HG02588 (cell line): ENCODE data around the gene PXYLP1.

ENCODE experiments used
- ATAC-seq: cut with Tn5 transposase; IDR thresholded peaks from one replicate; pipeline ENCODE4 v1.9.1; 2021; ENCODE audit warnings: mild to moderate bottlenecking, moderate library complexity; ENCODE audit not compliant: unreplicated experiment

Gene PXYLP1

GRCh38 chr3:141249041-141249440 is 17.4 kb downstream of the PXYLP1 start:
- no peak for ATAC-seq

- no peak for ATAC-seq
Measured at GRCh38 chr3:141250342-141250741, 18.7 kb downstream of the PXYLP1 start.

- ATAC-seq = no peak
Measured at GRCh38 chr3:141250828-141251227, 19.2 kb downstream of the PXYLP1 start.

GRCh38 chr3:141253326-141253725 is 21.7 kb downstream of the PXYLP1 start:
- ATAC-seq = no peak

- ATAC-seq = no peak
Measured at GRCh38 chr3:141253811-141254210, 22.2 kb downstream of the PXYLP1 start.

- ATAC-seq = no peak
Measured at GRCh38 chr3:141255137-141255845, 23.7 kb downstream of the PXYLP1 start.

- ATAC-seq = no peak
Measured at GRCh38 chr3:141255846-141256261, 24.2 kb downstream of the PXYLP1 start.

GRCh38 chr3:141256820-141257219 is 25.2 kb downstream of the PXYLP1 start:
- no peak for ATAC-seq

GRCh38 chr3:141257961-141258360 is 26.3 kb downstream of the PXYLP1 start:
- ATAC-seq = no peak

- ATAC-seq = no peak
Measured at GRCh38 chr3:141258973-141259372, 27.3 kb downstream of the PXYLP1 start.

- ATAC-seq = no peak
Measured at GRCh38 chr3:141259821-141260629, 28.4 kb downstream of the PXYLP1 start.

- ATAC-seq = no peak
Measured at GRCh38 chr3:141260630-141260927, 29.0 kb downstream of the PXYLP1 start.

GRCh38 chr3:141261472-141262307 is 30.1 kb downstream of the PXYLP1 start:
- no peak for ATAC-seq

- ATAC-seq = no peak
Measured at GRCh38 chr3:141262308-141262705, 30.7 kb downstream of the PXYLP1 start.

- no peak for ATAC-seq
Measured at GRCh38 chr3:141266186-141266585, 34.6 kb downstream of the PXYLP1 start.

- peak; percentile 70 for ATAC-seq
Measured at GRCh38 chr3:141266797-141267555, 35.4 kb downstream of the PXYLP1 start.

- no peak for ATAC-seq
Measured at GRCh38 chr3:141267629-141268028, 36.0 kb downstream of the PXYLP1 start.

- no peak for ATAC-seq
Measured at GRCh38 chr3:141268306-141268705, 36.7 kb downstream of the PXYLP1 start.

GRCh38 chr3:141268791-141269190 is 37.2 kb downstream of the PXYLP1 start:
- ATAC-seq = no peak

GRCh38 chr3:141269961-141270360 is 38.3 kb downstream of the PXYLP1 start:
- no peak for ATAC-seq
